Mononuclear cell (primary cell): Measurements from ENCODE around the gene TSC2. TPM values are rescaled to one million over a fixed set of nuclear protein-coding genes. Genes with fewer than 3 reads are reported as not detected.
"Not testable (repeated sequence)": the region's sequence is repeated elsewhere in the genome, so short reads cannot be mapped to it uniquely, and the experiment has no call there.

Source experiments
- H3K27me3 ChIP-seq: 2 replicates; pipeline ENCODE4 v1.6.0; 2011; ENCODE audit warnings: low read length, control low read depth; ENCODE audit not compliant: insufficient read depth
- H3K4me1 ChIP-seq: 2 replicates; pipeline ENCODE4 v1.5.1; 2011; ENCODE audit warnings: mild to moderate bottlenecking, low read length, control low read depth; ENCODE audit not compliant: insufficient read depth
- H3K4me3 ChIP-seq: 2 replicates; pipeline ENCODE4 v1.5.1; 2011; ENCODE audit warnings: mild to moderate bottlenecking, low read length, moderate library complexity
- H3K9me3 ChIP-seq: 2 replicates; pipeline ENCODE4 v1.5.1; 2011; ENCODE audit warnings: low read depth, mild to moderate bottlenecking, control low read depth, low read length
- total RNA-seq: library from RNA; depleted of rRNA; stranded (reverse); fragments of >200 nt; gene quantifications from one replicate; pipeline ENCODE4 v1.2.3, GENCODE V29; 2012

The TSC2 gene
- total RNA-seq, 1 donor: 28.3 TPM

DNA sequence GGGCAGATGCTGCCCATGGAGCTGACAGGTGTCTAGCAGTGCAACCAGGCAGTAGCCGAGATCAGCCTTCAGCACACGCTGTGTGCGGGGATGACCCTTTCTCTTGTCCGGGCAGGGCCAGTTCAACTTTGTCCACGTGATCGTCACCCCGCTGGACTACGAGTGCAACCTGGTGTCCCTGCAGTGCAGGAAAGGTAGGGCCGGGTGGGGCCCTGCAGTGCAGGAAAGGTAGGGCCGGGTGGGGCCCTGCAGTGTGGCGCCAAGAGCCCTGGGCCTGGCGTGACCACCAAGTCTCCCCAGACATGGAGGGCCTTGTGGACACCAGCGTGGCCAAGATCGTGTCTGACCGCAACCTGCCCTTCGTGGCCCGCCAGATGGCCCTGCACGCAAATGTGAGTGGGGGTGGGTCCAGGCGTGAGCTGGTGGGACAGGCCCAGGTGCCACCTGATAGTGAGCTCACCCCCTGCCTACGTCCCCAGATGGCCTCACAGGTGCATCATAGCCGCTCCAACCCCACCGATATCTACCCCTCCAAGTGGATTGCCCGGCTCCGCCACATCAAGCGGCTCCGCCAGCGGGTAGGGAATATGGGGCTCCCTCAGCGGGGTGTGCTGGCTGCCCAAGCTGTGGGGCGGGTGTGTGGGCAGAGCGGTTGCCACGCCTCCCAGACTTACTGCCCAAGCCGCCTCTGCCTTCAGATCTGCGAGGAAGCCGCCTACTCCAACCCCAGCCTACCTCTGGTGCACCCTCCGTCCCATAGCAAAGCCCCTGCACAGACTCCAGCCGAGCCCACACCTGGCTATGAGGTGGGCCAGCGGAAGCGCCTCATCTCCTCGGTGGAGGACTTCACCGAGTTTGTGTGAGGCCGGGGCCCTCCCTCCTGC lies 40.2 kb downstream of the TSC2 start:
- Histone ChIP-seq H3K9me3 (no peaks in the 10 kb centered on the region), H3K4me1 (no peaks in the 10 kb centered on the region), H3K4me3 (no peak overlapping the region), H3K27me3 (no peaks in the 10 kb centered on the region)

GRCh38 chr16:2088759-2089358 lies 41.1 kb downstream of the TSC2 start:
- Histone ChIP-seq H3K4me1 (no peaks in the 10 kb centered on the region), H3K27me3 (no peaks in the 10 kb centered on the region), H3K4me3 (no peak overlapping the region), H3K9me3 (no peaks in the 10 kb centered on the region)

DNA sequence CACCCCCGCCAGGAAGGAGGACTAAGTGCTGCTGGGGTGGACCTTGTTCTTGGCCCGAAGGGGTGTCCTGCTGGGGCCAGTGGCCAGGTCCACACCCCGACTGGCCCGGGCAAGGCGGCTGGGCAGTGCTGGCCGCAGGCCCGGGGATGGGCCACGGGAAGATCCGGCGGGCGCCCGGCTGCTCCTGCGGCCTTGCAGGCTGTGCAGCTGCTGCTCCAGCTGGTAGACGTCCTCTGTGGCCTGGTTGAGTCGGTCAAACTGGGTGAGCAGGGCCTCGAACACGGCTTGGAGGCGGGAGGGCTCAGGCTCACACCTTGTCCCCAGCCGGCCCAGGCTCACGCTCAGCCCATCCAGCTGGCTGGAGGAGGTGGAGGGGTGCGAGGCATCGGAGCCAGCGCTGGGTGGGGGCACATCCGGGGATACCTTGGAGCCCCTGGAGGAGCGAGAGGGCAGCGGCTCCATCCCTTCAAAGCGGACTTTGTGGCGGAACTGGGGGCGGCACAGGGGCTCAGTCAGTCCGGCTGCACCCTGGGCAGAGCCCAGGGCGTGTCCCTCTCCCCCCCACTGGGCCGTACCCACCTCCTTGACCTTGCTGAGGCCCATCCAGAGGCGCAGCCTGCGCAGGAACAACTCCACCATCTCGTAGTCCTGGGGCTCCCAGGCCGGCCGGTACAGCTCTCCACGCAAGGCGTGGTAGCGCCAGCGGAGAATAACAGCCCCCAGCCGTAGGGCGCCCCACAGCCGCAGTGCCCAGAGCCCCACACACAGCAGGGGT lies 42.1 kb downstream of the TSC2 start:
- no peak overlapping the region for H3K4me3 ChIP-seq
- H3K4me1 ChIP-seq: no peaks in the 10 kb centered on the region
- H3K27me3 ChIP-seq: no peaks in the 10 kb centered on the region
- H3K9me3 ChIP-seq: no peaks in the 10 kb centered on the region

GRCh38 chr16:2090481-2090776 lies 42.6 kb downstream of the TSC2 start:
- H3K27me3 ChIP-seq: no peaks in the 10 kb centered on the region
- no peak overlapping the region for H3K4me3 ChIP-seq
- no peaks in the 10 kb centered on the region for H3K9me3 ChIP-seq
- H3K4me1 ChIP-seq: no peaks in the 10 kb centered on the region

- H3K4me3 ChIP-seq: no peak overlapping the region
- H3K9me3 ChIP-seq: no peaks in the 10 kb centered on the region
- H3K4me1 ChIP-seq: no peaks in the 10 kb centered on the region
- H3K27me3 ChIP-seq: no peaks in the 10 kb centered on the region
Observed at GRCh38 chr16:2090777-2091546, 43.2 kb downstream of the TSC2 start.

DNA sequence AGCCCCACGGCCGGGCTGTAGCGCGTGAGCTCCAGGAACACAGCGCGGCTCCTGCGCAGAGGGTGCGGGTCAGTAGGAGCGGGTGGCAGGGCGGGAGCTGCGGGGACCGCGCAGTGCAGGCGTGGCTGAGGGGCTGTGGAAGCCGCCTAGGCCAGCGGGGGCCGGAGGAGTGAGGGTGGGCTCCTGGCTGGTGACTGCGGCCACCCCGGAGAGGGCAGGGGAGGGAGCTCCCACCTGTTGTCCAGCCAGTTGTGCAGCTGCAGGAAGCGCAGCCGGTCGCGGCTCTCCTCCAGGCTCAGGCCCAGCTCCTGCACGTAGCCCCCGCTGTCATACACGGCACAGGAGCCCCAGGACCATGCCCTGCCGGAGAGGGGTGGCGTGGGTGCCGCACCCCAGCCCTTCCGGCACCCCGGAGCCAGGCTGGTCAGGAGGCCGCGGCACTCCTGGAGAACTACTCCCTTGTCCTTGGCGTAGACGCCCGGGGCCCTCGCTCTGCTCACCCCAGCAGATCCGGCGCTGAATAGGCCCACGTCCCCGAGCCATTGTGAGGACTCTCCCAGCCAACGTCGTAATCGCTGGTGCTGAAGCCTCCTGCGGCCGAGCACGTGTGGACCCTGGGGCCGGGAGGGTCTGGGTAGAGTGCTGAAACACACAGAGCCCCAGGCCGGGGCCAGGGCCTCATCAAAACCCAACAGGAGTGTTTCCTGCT lies 43.9 kb downstream of the TSC2 start:
- no peaks in the 10 kb centered on the region for H3K27me3 ChIP-seq
- no peak overlapping the region for H3K4me3 ChIP-seq
- no peaks in the 10 kb centered on the region for H3K9me3 ChIP-seq
- H3K4me1 ChIP-seq: no peaks in the 10 kb centered on the region

DNA sequence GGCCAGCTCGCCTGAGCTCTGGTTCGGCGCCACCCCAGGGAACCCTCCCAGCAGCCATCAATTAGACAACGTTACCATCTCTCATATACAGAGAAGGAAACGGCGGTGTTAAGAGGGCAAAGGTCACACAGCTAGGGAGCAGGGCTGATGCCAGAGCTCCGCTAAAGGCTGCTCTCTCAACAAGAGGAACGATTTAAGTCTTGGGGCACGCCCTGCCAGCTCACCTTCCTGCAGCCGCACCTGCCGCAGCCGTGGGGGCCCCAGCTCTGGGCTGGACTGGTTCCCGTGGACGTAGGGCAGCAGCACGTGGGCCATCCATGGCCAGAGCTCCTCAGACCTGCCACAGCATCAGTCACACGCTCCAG lies 44.5 kb downstream of the TSC2 start:
- no peaks in the 10 kb centered on the region for H3K4me1 ChIP-seq
- H3K4me3 ChIP-seq: no peak overlapping the region
- no peaks in the 10 kb centered on the region for H3K27me3 ChIP-seq
- H3K9me3 ChIP-seq: no peaks in the 10 kb centered on the region

DNA sequence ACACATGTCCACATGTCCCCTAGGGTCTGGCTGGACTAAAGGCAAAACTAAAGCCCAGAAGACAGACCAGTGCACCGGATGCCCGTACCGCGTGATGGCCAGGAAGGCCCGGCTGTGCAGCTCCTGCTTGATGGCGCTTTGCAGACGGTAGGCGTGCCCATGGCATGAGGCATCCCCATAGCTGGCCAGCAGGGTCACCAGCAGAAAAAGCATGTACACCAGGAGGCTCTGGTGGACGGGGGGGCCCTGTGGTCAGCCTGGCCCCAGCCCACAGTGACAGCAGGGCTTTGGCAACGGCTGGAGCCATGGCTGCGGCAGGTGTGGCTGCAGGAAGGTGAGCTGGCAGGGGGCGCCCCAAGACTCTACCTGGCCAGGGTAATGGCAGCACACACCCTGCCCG lies 45.1 kb downstream of the TSC2 start:
- Histone ChIP-seq H3K4me3 (no peak overlapping the region), H3K4me1 (no peaks in the 10 kb centered on the region), H3K27me3 (no peaks in the 10 kb centered on the region), H3K9me3 (no peaks in the 10 kb centered on the region)

GRCh38 chr16:2093793-2094192 lies 46.0 kb downstream of the TSC2 start:
- no peaks in the 10 kb centered on the region for H3K9me3 ChIP-seq
- H3K27me3 ChIP-seq: no peaks in the 10 kb centered on the region
- H3K4me3 ChIP-seq: no peak overlapping the region
- H3K4me1 ChIP-seq: no peaks in the 10 kb centered on the region

DNA sequence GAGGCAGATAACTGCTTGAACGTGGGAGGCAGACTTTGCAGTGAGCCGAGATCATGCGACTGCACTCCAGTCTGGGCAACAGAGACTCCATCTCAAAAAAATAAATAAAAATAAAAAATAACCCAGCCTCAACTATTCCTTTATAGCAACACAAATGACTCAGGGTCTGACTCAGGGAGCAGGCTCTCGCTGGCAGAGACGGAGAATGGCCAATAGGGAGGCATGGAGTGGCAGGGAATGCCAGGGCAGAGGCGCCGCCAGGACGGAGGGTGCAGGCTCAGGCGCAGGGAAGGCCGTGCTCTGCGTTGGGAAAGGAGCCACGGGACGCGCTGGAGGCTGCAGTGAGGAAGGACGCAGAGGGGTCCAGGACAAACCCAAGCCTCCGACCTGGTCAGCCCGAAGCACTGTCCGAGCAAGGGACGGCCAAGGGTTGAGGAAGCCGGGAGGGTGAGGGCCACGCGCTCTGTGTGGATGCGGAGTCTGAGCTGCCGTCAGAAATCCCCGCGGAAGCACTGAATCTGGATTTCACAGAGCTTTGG lies 47.6 kb downstream of the TSC2 start:
- H3K9me3 ChIP-seq: no peaks in the 10 kb centered on the region
- H3K4me1 ChIP-seq: no peaks in the 10 kb centered on the region
- H3K27me3 ChIP-seq: no peaks in the 10 kb centered on the region
- no peak overlapping the region for H3K4me3 ChIP-seq

DNA sequence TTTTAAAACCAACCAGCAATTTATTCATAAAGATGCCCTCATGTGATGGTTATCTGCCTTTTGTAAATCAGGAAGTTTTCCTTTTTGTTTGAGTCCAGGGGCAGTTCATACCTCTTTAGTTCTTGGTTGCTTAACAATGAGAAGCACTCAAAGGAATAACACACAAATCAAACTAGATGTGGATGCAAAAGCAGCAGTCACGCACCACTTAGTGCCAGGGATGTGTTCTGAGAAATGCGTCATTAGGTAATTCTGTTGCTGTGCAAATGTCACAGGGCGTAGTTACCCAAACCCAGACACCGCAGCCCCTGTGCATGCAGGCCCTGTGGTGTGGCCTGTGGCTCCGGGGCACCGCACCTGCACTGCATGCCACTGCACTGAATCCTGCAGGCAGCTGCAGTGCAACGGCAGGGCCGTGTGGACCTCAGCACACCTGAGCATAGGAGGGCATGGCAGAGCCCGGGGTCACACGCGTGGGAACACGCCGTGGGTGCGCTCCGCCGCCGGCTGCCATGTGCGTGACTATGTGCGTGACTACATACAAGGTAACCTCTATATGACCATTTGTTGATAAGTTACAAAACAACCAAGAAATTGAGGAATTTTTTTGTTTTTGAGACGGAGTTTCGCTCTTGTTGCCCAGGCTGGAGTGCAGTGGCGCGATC lies 48.3 kb downstream of the TSC2 start:
- no peaks in the 10 kb centered on the region for H3K27me3 ChIP-seq
- no peak overlapping the region for H3K4me3 ChIP-seq
- no peaks in the 10 kb centered on the region for H3K4me1 ChIP-seq
- H3K9me3 ChIP-seq: no peaks in the 10 kb centered on the region

- Histone ChIP-seq H3K4me1 (no peaks in the 10 kb centered on the region), H3K27me3 (no peaks in the 10 kb centered on the region), H3K4me3 (no peak overlapping the region), H3K9me3 (no peaks in the 10 kb centered on the region)
Observed at GRCh38 chr16:2096853-2097595, 49.2 kb downstream of the TSC2 start.

- not testable (repeated sequence) for H3K27me3 ChIP-seq, H3K4me3 ChIP-seq, H3K4me1 ChIP-seq, H3K9me3 ChIP-seq
Observed at GRCh38 chr16:2097689-2098088, 49.9 kb downstream of the TSC2 start.
